NB4 (cell line): ENCODE data around the gene ATXN7L1.
A peak's percentile ranks its signal among the peaks of the same experiment; 100 is the strongest.

Experiments used
- DNase-seq: peaks from one replicate; pipeline ENCODE4 v3.0.0; 2010; ENCODE audit warnings: low read depth
- H3K4me3 ChIP-seq: one replicate; pipeline ENCODE4 v1.5.1; 2011; ENCODE audit warnings: mild to moderate bottlenecking, low read depth, low read length, moderate library complexity
- CTCF ChIP-seq: IDR thresholded peaks from one replicate; pipeline ENCODE4 v1.5.1; 2012; ENCODE audit warnings: low read depth, low read length
- MAX ChIP-seq: IDR thresholded peaks from 2 replicates; pipeline ENCODE4 v1.6.1; 2011; ENCODE audit warnings: low read depth, low read length
- MYC ChIP-seq: IDR thresholded peaks from 2 replicates; pipeline ENCODE4 v1.6.1; 2011; ENCODE audit warnings: low read depth, low read length
- POLR2A ChIP-seq: IDR thresholded peaks from 2 replicates; pipeline ENCODE4 v1.6.1; 2011; ENCODE audit warnings: mild to moderate bottlenecking; ENCODE audit not compliant: insufficient read length; ENCODE audit errors: extremely low read depth

ATXN7L1 gene

GRCh38 chr7:105652359-105652993, 223.9 kb downstream of the ATXN7L1 start:
- TF ChIP-seq CTCF, result peak; percentile 91
- TF ChIP-seq MAX, result no peak
- TF ChIP-seq MYC, result no peak
- TF ChIP-seq POLR2A, result no peak
- peak; percentile 75 for DNase-seq
- H3K4me3 ChIP-seq, result no peak overlapping the region

GRCh38 chr7:105651798-105652197, 224.6 kb downstream of the ATXN7L1 start:
- DNase-seq, result no peak
- H3K4me3 ChIP-seq, result no peak overlapping the region
- no peak for TF ChIP-seq MYC
- TF ChIP-seq CTCF, result no peak

GRCh38 chr7:105650382-105650970, 225.9 kb downstream of the ATXN7L1 start:
- DNase-seq, result no peak
- H3K4me3 ChIP-seq, result no peak overlapping the region
- TF ChIP-seq MAX (no peak), MYC (no peak), CTCF (no peak), POLR2A (no peak)

GRCh38 chr7:105649727-105650381, 226.5 kb downstream of the ATXN7L1 start:
- DNase-seq, result no peak
- TF ChIP-seq POLR2A (no peak), MAX (no peak), CTCF (no peak), MYC (no peak)
- no peak overlapping the region for H3K4me3 ChIP-seq

- H3K4me3 ChIP-seq, result no peak overlapping the region
- TF ChIP-seq CTCF (no peak), POLR2A (no peak), MAX (no peak), MYC (no peak)
- peak; percentile 22 for DNase-seq
Measured at GRCh38 chr7:105648561-105649401, 227.6 kb downstream of the ATXN7L1 start.
